ENCODE data around the gene KHDC4.
"Not testable (repeated sequence)": the region's sequence is repeated elsewhere in the genome, so short reads cannot be mapped to it uniquely, and the experiment has no call there.

The KHDC4 gene

DNA sequence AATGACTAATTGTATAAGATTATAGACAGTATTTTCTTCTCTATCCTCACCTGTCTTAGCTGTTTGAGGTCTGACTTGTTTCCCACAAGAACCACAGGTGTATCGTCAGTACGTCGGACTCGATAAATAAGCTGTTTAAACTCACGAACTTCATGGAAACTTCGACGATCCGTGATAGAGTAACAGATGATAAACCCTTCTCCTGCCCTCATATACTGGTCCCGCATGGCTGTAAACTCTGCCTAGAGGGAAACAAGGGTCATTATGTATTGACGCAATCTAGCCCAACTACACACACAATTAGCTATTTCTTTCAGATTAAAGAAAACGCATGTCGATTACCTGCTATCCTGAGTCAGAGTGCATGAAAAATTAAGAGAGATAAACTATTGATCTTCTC, 30.0 kb downstream of the KHDC4 start:
- no peak overlapping the region for H3K4me3 ChIP-seq (ENCODE audit: low read depth, low read length)
- TF ChIP-seq, protein P1, sequence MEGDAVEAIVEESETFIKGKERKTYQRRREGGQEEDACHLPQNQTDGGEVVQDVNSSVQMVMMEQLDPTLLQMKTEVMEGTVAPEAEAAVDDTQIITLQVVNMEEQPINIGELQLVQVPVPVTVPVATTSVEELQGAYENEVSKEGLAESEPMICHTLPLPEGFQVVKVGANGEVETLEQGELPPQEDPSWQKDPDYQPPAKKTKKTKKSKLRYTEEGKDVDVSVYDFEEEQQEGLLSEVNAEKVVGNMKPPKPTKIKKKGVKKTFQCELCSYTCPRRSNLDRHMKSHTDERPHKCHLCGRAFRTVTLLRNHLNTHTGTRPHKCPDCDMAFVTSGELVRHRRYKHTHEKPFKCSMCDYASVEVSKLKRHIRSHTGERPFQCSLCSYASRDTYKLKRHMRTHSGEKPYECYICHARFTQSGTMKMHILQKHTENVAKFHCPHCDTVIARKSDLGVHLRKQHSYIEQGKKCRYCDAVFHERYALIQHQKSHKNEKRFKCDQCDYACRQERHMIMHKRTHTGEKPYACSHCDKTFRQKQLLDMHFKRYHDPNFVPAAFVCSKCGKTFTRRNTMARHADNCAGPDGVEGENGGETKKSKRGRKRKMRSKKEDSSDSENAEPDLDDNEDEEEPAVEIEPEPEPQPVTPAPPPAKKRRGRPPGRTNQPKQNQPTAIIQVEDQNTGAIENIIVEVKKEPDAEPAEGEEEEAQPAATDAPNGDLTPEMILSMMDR (IDR thresholded peaks at IDR 0.05; ENCODE audit: low read depth, low read length, missing control alignments) = no peak
- DNase-seq (ENCODE audit: low read depth) = no peak

DNA sequence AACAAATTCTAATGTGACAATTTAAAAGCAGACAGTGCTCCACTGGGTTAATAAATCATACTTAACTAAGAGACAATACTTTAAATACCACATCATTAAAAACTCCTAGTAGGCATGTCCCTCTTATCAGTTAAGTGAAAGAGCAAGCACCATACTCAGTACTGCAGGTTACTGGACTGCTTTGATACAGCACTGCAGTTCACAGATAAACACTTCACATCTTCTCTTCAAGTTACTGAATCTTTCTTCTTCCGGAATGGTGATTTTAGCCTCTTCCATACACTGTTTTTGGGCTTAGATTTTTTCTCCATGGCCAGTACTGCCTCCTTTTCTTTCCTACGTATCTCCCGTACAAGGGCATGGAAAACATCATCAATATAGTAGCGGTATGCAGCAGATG, 34.1 kb downstream of the KHDC4 start:
- DNase-seq (ENCODE audit: low read depth) = no peak
- no peak overlapping the region for H3K4me3 ChIP-seq (ENCODE audit: low read depth, low read length)
- TF ChIP-seq, protein P1 (IDR thresholded peaks at IDR 0.05; ENCODE audit: low read depth, low read length, missing control alignments) = no peak

DNA sequence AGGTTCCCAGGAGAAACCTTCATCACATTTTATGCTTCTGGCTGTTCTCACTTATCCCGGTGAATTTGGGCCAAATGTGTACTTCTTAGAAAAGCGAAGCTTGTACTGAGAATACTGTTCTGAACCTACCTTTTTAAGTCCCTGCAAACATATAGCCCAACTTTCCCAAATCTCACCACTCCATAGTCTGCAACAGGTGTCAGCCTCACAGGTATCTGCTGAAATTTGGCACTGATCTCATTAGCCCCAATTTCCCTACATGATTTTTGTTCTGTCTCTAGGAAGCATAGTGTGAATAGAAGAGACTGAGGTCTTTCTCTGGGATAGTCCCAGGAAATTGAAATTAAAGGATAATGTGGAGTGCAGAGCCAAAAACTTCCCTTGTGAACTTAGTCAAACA, 34.5 kb downstream of the KHDC4 start:
- TF ChIP-seq, protein P1 (IDR thresholded peaks at IDR 0.05; ENCODE audit: low read depth, low read length, missing control alignments) = no peak
- no peak overlapping the region for H3K4me3 ChIP-seq (ENCODE audit: low read depth, low read length)
- DNase-seq (ENCODE audit: low read depth) = no peak

DNA sequence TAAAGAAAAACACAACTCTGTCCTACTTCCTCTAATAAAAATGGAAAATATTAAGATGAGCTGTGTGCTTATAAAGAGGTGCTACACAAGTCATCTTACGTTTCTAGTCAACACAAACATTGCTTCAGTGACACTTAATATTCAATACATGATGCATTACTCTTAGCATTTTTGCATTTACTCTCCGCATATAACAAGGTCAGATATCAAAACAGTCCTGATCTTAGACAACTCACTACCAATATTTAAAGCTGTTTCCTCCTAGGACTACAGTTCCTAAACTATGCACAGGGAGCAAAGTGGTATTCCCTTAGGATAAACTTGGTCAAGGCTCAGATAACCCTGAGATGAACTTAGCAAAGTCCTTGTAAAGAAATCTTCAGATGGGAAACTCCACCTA, 35.3 kb downstream of the KHDC4 start:
- no peak overlapping the region for H3K4me3 ChIP-seq (ENCODE audit: low read depth, low read length)
- no peak for DNase-seq (ENCODE audit: low read depth)
- TF ChIP-seq, protein P1 (IDR thresholded peaks at IDR 0.05; ENCODE audit: low read depth, low read length, missing control alignments) = no peak

DNA sequence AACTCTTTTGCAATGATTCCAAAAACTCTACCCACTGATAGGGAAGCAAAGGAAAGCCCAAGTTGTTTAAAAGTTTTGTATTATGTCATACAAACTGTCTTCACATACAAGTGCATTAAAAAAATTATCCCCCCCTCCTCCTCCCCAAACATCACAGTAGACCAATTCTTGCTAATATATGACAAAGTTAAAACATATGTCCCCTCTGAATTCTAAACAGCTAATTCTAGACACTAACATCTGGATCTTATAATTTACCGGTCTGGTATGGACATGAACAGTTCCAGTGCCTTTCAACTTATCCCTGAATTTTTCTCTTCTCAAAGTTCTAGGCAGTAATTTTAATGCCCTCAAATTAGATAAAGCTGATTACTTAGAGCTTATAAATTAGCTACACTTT, 36.5 kb downstream of the KHDC4 start:
- TF ChIP-seq, protein P1 (IDR thresholded peaks at IDR 0.05; ENCODE audit: low read depth, low read length, missing control alignments) = no peak
- no peak for DNase-seq (ENCODE audit: low read depth)
- no peak overlapping the region for H3K4me3 ChIP-seq (ENCODE audit: low read depth, low read length)

DNA sequence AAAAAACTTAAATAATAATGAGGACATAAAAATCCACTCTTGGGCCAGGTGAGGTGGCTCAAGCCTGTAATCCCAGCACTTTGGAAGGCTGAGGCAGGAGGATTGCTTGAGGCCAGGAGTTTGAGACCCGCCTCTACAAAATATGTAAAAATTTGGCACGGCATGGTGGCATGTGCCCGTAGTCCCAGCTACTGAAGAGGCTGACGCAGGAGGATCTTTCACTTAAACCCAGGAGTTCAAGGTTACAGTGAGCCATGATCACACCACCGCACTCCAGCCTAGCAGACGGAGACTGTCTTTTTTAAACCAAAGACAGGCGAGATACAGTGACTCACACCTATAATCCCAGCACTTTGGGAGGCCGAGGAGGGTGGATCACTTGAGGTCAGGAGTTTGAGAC, 37.7 kb downstream of the KHDC4 start:
- not testable (repeated sequence) for H3K4me3 ChIP-seq (ENCODE audit: low read depth, low read length); DNase-seq (ENCODE audit: low read depth)

DNA sequence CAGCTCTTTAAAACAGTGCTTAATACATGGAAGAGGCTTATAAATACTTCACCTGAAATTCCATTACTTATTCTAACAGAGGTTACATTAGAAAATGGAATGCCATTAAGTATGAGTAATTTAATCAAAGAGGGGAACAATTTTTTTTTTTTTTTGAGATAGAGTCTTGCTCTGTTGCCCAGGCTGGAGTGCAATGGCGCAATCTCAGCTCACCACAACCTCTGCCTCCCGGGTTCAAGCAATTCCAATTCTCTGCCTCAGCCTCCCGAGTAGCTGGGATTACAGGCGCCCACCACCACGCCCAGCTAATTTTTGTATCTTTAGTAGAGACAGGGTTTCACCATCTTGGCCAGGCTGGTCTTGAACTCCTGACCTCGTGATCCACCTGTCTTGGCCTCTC, 38.6 kb downstream of the KHDC4 start:
- H3K4me3 ChIP-seq (ENCODE audit: low read depth, low read length); DNase-seq (ENCODE audit: low read depth): not testable (repeated sequence)

DNA sequence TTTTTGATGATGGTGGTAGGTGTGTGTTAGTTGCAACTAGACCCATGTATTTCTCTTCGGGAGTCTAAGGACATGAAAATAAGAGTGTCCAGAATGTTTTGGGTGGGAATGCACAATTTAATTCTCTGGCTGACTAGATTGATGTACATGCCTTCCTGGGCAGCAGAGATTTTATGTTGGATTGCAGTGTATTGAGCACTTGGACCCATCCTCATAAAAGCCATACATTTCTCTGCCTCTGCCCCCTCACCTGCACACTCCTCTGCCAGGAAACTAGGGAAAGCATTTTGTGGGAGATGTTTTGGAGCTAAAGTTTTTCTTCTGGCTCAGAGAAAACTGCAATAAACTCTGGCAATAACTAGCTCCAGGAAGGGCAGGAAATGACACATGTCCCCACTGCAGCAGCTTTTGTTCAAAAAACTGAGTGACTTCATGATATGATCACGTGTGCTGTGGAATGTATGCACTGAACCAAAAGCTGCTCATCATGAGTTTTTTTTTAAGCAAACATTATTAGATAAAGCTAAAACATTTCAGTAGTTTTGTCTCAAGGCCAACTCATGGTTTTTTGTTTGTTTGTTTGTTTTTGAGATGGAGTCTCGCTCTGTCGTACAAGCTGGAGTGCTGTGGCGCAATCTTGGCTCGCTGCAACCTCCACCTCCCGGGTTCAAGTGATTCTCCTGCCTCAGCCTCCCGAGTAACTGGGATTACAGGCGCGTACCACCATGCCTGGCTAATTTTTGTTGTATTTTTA, 40.6 kb downstream of the KHDC4 start:
- no peak overlapping the region for H3K4me3 ChIP-seq (ENCODE audit: low read depth, low read length)
- DNase-seq (ENCODE audit: low read depth) = no peak
- TF ChIP-seq, protein P1 (IDR thresholded peaks at IDR 0.05; ENCODE audit: low read depth, low read length, missing control alignments) = no peak

Data from GM12864 (cell line).